AG09319 (cell line): Measurements from ENCODE around the gene ALOX12.

ENCODE experiments used
- DNase-seq: peaks from one replicate; pipeline ENCODE4 v3.0.0-alpha.2; 2010; ENCODE audit warnings: low read depth; ENCODE audit errors: extremely low read depth
- TF ChIP-seq, protein P1 (sequence below): IDR thresholded peaks from 2 replicates; pipeline ENCODE4 v1.5.1; 2011; ENCODE audit warnings: low read depth, mild to moderate bottlenecking, inconsistent platforms, low read length, moderate library complexity

The ALOX12 gene

DNA sequence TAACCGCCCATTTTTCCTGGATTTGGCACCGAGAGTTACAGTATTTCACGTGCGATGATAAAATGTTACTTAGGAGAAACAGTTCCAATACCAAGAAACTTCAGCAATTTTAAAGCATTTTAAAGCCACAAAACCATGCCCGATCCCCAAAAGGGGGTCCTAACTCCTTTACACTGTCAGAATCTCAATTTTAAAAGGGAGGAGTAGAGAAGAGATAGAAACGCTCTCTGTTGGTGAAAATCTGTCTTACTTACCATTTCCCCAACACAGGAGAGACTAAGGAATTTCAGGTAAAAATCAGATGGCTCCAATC is 16.0 kb downstream of the ALOX12 start:
- TF ChIP-seq, protein P1, sequence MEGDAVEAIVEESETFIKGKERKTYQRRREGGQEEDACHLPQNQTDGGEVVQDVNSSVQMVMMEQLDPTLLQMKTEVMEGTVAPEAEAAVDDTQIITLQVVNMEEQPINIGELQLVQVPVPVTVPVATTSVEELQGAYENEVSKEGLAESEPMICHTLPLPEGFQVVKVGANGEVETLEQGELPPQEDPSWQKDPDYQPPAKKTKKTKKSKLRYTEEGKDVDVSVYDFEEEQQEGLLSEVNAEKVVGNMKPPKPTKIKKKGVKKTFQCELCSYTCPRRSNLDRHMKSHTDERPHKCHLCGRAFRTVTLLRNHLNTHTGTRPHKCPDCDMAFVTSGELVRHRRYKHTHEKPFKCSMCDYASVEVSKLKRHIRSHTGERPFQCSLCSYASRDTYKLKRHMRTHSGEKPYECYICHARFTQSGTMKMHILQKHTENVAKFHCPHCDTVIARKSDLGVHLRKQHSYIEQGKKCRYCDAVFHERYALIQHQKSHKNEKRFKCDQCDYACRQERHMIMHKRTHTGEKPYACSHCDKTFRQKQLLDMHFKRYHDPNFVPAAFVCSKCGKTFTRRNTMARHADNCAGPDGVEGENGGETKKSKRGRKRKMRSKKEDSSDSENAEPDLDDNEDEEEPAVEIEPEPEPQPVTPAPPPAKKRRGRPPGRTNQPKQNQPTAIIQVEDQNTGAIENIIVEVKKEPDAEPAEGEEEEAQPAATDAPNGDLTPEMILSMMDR, result no peak
- no peak for DNase-seq

DNA sequence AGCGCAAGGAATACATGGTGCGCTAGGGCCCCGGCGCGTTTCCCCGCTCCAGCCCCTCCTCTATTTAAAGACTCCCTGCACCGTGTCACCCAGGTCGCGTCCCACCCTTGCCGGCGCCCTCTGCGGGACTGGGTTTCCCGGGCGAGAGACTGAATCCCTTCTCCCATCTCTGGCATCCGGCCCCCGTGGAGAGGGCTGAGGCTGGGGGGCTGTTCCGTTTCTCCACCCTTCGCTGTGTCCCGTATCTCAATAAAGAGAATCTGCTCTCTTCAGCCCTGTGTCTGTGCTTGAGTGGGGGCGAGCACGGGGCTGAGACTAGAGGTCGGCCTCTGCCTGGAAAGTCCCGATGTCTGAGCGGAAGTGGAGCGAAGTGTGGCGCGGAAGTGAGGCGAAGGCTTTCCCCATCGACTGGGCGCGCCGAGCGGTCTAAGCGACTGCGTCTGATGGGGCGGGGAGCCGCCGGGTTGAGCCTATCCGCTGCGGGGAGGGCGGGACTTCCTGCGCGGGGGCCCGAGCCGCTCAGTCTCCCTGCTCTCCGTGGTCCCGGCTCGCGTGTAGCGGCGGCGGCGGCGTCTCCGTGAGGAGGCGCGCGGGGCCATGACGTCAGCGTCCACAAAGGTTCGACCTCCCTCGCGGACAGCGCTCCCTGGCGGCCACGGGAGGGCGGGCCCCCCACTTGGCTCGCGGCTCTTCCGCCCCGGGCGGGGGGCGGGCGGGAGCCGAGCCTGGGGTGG is 18.6 kb downstream of the ALOX12 start:
- DNase-seq, result peak; percentile 95
- TF ChIP-seq, protein P1, result peak; percentile 47

- DNase-seq, result no peak
- TF ChIP-seq, protein P1, result no peak
Measured at GRCh38 chr17:7014995-7015958, 19.4 kb downstream of the ALOX12 start.

GRCh38 chr17:7016418-7016817 is 20.6 kb downstream of the ALOX12 start:
- TF ChIP-seq, protein P1, result no peak
- no peak for DNase-seq

DNA sequence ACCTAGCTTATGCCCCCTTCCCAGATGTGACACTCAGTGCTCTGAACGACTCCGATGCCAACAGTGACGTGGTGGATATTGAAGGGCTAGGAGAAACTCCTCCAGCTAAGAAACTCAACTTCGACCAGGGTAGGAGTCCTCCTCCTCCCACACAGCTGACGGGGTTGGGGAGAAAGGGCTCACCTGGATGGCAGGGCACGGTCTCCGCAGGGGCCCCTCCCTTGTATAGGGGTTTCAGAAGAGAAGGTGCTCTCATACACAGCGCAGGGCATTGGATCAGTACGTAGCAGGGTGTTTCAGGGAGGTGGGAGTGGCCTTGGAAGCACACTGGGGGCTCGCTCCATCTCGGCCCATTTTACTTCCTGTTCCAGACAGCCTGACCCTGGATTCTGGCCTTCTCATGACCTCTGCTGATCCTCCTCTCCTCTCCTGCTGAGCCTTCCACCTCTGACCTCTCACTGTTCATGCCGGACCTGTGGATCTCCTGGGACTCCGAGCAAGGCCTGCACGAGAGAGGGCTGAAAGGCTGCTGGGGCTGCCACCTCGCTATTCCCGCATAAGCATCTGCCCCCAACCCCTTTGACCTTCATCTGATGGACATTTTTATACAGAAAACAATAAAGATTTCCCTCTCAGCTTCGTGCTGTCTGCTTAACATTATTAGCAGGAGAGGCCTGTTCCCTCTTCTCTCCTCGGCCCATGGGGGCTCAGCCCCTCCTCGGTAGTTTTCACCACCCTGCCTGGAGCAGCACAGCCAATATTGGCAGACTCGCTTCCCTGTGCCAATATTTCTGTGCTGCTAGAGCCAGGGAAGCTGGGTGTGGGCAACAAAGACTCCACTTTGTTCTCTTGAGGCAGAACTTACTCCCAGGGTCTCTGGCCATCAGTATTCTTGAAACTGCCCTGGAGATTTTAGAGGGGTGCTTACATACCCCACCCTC is 21.3 kb downstream of the ALOX12 start:
- TF ChIP-seq, protein P1, result no peak
- DNase-seq, result no peak

- DNase-seq, result no peak
- TF ChIP-seq, protein P1, result no peak
Measured at GRCh38 chr17:7017827-7018200, 22.0 kb downstream of the ALOX12 start.
